Aorta (tissue), 5 donors: ENCODE data around the gene TGM4. TPM values are rescaled to one million over a fixed set of nuclear protein-coding genes. Genes with fewer than 3 reads are reported as not detected.

ENCODE experiments used
- ATAC-seq: fragments of 200-7000 bp; cut with Tn5 transposase; one replicate; pipeline ENCODE4 v1.9.1; 2022; ENCODE audit warnings: moderate library complexity; ENCODE audit not compliant: low FRiP score
- DNase-seq, 2 donors: peaks; one replicate each; pipeline ENCODE4 v3.0.0-alpha.2; 2020
- H3K27ac ChIP-seq, 2 donors: one replicate each; pipeline ENCODE4 v1.5.1; 2013; ENCODE audit warnings: low read length in 2 of 2, mild to moderate bottlenecking in 2 of 2, moderate library complexity in 2 of 2, control low read depth in 1 of 2, inconsistent platforms in 1 of 2, low read depth in 1 of 2
- H3K27me3 ChIP-seq, 2 donors: one replicate each; pipeline ENCODE4 v1.6.1; 2013; ENCODE audit warnings: control low read depth in 1 of 2, low read length in 1 of 2, mild to moderate bottlenecking in 1 of 2, moderate library complexity in 1 of 2; ENCODE audit not compliant: insufficient read depth in 2 of 2, control insufficient read depth in 1 of 2
- H3K36me3 ChIP-seq, 2 donors: one replicate each; pipeline ENCODE4 v1.6.1; 2013; ENCODE audit warnings: control low read depth in 1 of 2, low read length in 1 of 2, mild to moderate bottlenecking in 1 of 2; ENCODE audit not compliant: insufficient read depth in 2 of 2, control insufficient read depth in 1 of 2
- H3K4me1 ChIP-seq, 2 donors: one replicate each; pipeline ENCODE4 v1.6.1; 2013; ENCODE audit warnings: low read length in 2 of 2, control low read depth in 1 of 2, mild to moderate bottlenecking in 1 of 2, moderate library complexity in 1 of 2; ENCODE audit not compliant: insufficient read depth in 2 of 2, control insufficient read depth in 1 of 2
- H3K4me3 ChIP-seq, 2 donors: one replicate each; pipeline ENCODE4 v1.5.1; 2013; ENCODE audit warnings: low read length in 2 of 2, control low read depth in 1 of 2, mild to moderate bottlenecking in 1 of 2
- H3K9me3 ChIP-seq: one replicate; pipeline ENCODE4 v1.6.1; 2013; ENCODE audit warnings: mild to moderate bottlenecking, low read length; ENCODE audit not compliant: control insufficient read depth
- WGBS, 2 donors: extraction: QIAGEN DNeasy Blood & Tissue Kit; methylation state at CpG; one replicate each; pipeline ENCODE4 v1.1.7; 2013; 5-methylcytosine and 5-hydroxymethylcytosine counted together
- intact Hi-C, 2 donors: fragments of 100-400 bp; cut with DNase I; formaldehyde crosslinking; loops; one replicate each; pipeline versions ENCODE4 v1.14.2 to v1.15.0; 2022
- polyA plus RNA-seq, 2 donors: library from polyadenylated mRNA; stranded (reverse); fragments of 200-250 nt; gene quantifications; one replicate each; pipeline ENCODE4 v1.2.3, GENCODE V29; 2013
- total RNA-seq, 2 donors: library from RNA; stranded (reverse); fragmentation: NEBNext Ultra II Directional; extraction: Animal tissue kit (Norgen Biotek cat#: 25700); gene quantifications; one replicate each; pipeline ENCODE4 v1.2.1, GENCODE V29; 2021
- donor health status: healthy with polysubstance abuse.
- donor health status: Bipolar disorder and iron deficiency.
- donor health status: DM: no; HTN: no; CAD: no.
- donor health status: DM: no; HTN: no; CAD: no.
- donor health status: DM: yes; HTN: yes; CAD: no.

TGM4 gene
- total and polyA plus RNA-seq, 4 donors, result not detected

DNA sequence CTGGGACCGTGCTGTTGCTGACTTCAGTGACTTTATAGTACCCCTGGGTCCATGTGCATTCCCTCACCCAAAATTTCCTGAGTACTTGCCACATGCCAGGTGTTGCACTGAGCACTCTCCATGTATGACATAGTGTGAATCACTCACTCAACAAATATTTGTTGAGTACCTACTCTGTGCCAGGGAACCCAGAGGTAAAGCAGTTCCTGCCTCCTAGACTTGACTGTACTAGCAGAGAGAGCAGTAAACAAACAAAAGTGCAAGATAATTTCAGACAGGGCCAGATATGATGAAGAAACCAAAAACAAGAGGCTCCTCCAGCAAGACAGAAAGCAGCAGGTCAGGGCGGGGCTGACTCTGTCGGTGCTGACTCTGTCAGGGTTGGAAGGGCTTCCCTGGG is 12.2 kb downstream of the TGM4 start:
- ATAC-seq, result no peak
- no peaks in the 10 kb centered on the region for H3K36me3 ChIP-seq
- no peak overlapping the region for H3K27ac ChIP-seq
- no peak overlapping the region for H3K4me3 ChIP-seq
- DNase-seq, result no peak
- H3K4me1 ChIP-seq, result no peaks in the 10 kb centered on the region
- H3K27me3 ChIP-seq, result no peaks in the 10 kb centered on the region
- intact Hi-C loops, result no loop called here
- H3K9me3 ChIP-seq, result no peaks in the 10 kb centered on the region
- WGBS, 2 donors, result 74 to 79% methylated on average over 3 of the region's 3 CpGs

DNA sequence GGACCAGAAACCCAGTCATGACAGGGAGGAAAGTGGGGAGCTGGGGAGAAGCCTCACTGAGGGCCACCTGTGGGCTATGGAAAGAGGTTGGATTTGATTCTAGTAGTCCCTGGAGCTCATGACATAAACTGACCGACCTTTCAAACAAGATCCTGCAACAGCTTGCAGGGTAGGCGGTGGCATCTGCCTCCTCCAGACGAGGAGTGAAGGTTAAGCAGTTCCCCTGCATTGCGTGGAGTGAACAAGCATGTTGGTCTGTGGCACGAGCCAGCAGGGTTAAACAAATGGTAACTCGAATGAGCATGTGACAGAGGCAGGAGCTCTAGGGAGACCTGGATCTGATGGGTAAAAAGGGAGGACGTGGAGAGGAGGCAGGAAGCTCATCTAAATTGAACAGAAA is 12.7 kb downstream of the TGM4 start:
- Histone ChIP-seq H3K27ac (no peak overlapping the region), H3K27me3 (no peaks in the 10 kb centered on the region), H3K36me3 (no peaks in the 10 kb centered on the region), H3K9me3 (no peaks in the 10 kb centered on the region), H3K4me1 (no peaks in the 10 kb centered on the region), H3K4me3 (no peak overlapping the region)
- ATAC-seq, result no peak
- intact Hi-C loops, result no loop called here
- no peak for DNase-seq
- WGBS, 2 donors, result 84 to 87% methylated on average over 7 of the region's 7 CpGs

GRCh38 chr3:44890258-44890657 is 15.8 kb downstream of the TGM4 start:
- intact Hi-C loops, result no loop called here
- Histone ChIP-seq H3K27ac (no peak overlapping the region), H3K27me3 (no peaks in the 10 kb centered on the region), H3K36me3 (no peaks in the 10 kb centered on the region), H3K4me3 (no peak overlapping the region), H3K4me1 (no peaks in the 10 kb centered on the region), H3K9me3 (no peaks in the 10 kb centered on the region)
- 55 to 58% methylated on average over 3 of the region's 3 CpGs for WGBS, 2 donors
- ATAC-seq (no peak), DNase-seq (no peak)

- no peak overlapping the region for H3K4me3 ChIP-seq
- 78 to 80% methylated on average over 3 of the region's 3 CpGs for WGBS, 2 donors
- H3K27ac ChIP-seq, result no peak overlapping the region
Observed at GRCh38 chr3:44890852-44891251, 16.4 kb downstream of the TGM4 start.

DNA sequence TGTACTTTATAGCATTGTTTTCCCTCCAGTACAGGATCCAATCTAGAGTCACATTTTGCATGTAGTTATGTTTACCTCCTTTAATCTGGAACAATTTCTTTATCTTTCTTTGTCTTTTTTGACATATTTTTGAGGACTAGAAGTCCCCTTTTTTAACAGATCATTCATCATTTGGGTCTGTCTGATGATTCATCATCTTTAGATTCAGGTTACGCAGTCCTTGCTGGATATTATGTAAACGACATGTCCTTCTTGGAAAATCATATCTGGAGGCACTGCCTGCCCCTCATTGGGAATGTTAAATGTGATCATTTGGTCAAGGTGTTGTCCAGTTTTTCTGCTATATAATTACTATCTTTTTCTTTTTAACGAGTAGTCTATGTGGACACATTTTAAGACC is 18.3 kb downstream of the TGM4 start:
- intact Hi-C loops, result no loop called here
- Histone ChIP-seq H3K27ac (no peak overlapping the region), H3K36me3 (no peaks in the 10 kb centered on the region), H3K4me3 (no peak overlapping the region), H3K4me1 (no peaks in the 10 kb centered on the region), H3K27me3 (no peaks in the 10 kb centered on the region), H3K9me3 (no peaks in the 10 kb centered on the region)
- DNase-seq, result no peak
- WGBS, 2 donors, result 70 to 89% methylated on average over 3 of the region's 3 CpGs
- no peak for ATAC-seq

More at GRCh38 chr3:44890852-44891251, 16.4 kb downstream of the TGM4 start:
- ATAC-seq (no peak), DNase-seq (no peak)
- Histone ChIP-seq H3K9me3 (no peaks in the 10 kb centered on the region), H3K4me1 (no peaks in the 10 kb centered on the region), H3K27me3 (no peaks in the 10 kb centered on the region), H3K36me3 (no peaks in the 10 kb centered on the region)
- intact Hi-C loops, result no loop called here

DNA sequence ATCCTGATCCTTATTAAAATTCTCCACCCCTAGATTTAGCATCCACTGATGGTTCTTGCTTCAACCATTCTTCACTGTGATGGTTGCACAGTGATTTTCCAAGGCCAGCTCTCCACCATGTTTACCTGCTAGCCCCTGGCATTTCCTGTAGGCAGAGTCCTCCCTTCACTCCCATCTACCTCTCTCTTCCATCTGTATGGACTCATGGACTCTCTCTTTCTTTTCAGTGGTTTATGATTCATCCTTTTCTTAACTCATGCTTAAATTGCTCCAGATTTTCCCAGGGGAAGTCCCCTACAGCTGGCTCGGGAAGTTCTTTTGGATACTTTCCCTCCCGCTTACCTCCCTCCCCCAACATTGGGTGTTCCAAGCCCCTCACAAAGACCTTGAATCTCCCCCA is 18.7 kb downstream of the TGM4 start:
- intact Hi-C loops, result no loop called here
- 39 to 43% methylated on average over 2 of the region's 2 CpGs for WGBS, 2 donors
- DNase-seq (no peak), ATAC-seq (no peak)
- Histone ChIP-seq H3K9me3 (no peaks in the 10 kb centered on the region), H3K27me3 (no peaks in the 10 kb centered on the region), H3K36me3 (no peaks in the 10 kb centered on the region), H3K27ac (no peak overlapping the region), H3K4me3 (no peak overlapping the region), H3K4me1 (no peaks in the 10 kb centered on the region)

GRCh38 chr3:44894485-44894884 is 20.1 kb downstream of the TGM4 start:
- no peaks in the 10 kb centered on the region for H3K4me1 ChIP-seq
- DNase-seq (no peak), ATAC-seq (no peak)
- no peak overlapping the region for H3K27ac ChIP-seq
- 53 to 55% methylated on average over 5 of the region's 5 CpGs for WGBS, 2 donors
- no peaks in the 10 kb centered on the region for H3K27me3 ChIP-seq
- H3K9me3 ChIP-seq, result no peaks in the 10 kb centered on the region
- intact Hi-C loops, result no loop called here
- no peaks in the 10 kb centered on the region for H3K36me3 ChIP-seq
- H3K4me3 ChIP-seq, result no peak overlapping the region

GRCh38 chr3:44896440-44896839 is 22.0 kb downstream of the TGM4 start:
- intact Hi-C loops, result no loop called here
- Histone ChIP-seq H3K27ac (no peak overlapping the region), H3K9me3 (no peaks in the 10 kb centered on the region), H3K4me1 (no peaks in the 10 kb centered on the region), H3K36me3 (no peaks in the 10 kb centered on the region), H3K4me3 (no peak overlapping the region), H3K27me3 (no peaks in the 10 kb centered on the region)
- no peak for ATAC-seq
- WGBS, 2 donors, result 41 to 44% methylated on average over 2 of the region's 2 CpGs
- DNase-seq, result no peak

DNA sequence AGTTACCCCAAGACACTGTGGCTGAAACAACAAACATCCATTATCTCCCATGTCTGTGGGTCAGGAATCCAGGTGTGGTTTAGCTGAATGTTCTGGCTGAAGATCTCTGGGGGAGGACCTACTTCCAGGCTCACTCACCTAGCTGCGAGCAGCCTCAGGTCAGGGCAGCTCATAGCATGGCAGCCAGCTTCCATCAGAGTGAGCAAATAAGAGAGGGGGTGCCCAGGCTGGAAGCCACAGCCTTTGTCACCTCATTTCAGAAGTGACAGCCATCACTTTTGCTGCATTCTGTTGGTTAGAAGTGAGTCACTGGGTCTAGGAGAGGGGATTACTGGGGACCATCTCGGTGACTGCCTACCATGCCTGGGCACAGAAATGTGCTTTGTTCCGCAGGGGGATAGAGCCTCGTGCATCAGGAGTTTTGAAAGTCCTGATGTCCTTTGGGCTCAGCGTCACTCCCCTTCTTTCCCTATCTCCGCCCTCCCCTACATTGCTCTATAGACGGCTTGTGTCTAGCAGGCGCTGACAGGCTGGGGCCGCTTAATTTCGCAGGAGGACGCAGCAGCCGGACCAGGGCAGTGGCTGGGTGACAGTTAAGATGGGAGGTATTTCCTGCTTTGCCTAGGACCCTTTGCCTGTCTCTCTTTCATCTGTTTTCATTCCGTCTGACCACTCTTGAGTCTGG is 25.4 kb downstream of the TGM4 start:
- ATAC-seq (no peak), DNase-seq (no peak)
- intact Hi-C loops, result no loop called here
- Histone ChIP-seq H3K4me1 (no peaks in the 10 kb centered on the region), H3K4me3 (no peak overlapping the region), H3K27ac (no peak overlapping the region), H3K36me3 (no peaks in the 10 kb centered on the region), H3K9me3 (no peaks in the 10 kb centered on the region), H3K27me3 (no peaks in the 10 kb centered on the region)
- WGBS, 2 donors, result 53 to 54% methylated on average over 13 of the region's 13 CpGs
